Measurements from ENCODE around the gene COL8A2. TPM values are rescaled to one million over a fixed set of nuclear protein-coding genes. Genes with fewer than 3 reads are reported as not detected.

Gene COL8A2
- 2.0 and 4.5 TPM in 2 replicates for total RNA-seq

DNA sequence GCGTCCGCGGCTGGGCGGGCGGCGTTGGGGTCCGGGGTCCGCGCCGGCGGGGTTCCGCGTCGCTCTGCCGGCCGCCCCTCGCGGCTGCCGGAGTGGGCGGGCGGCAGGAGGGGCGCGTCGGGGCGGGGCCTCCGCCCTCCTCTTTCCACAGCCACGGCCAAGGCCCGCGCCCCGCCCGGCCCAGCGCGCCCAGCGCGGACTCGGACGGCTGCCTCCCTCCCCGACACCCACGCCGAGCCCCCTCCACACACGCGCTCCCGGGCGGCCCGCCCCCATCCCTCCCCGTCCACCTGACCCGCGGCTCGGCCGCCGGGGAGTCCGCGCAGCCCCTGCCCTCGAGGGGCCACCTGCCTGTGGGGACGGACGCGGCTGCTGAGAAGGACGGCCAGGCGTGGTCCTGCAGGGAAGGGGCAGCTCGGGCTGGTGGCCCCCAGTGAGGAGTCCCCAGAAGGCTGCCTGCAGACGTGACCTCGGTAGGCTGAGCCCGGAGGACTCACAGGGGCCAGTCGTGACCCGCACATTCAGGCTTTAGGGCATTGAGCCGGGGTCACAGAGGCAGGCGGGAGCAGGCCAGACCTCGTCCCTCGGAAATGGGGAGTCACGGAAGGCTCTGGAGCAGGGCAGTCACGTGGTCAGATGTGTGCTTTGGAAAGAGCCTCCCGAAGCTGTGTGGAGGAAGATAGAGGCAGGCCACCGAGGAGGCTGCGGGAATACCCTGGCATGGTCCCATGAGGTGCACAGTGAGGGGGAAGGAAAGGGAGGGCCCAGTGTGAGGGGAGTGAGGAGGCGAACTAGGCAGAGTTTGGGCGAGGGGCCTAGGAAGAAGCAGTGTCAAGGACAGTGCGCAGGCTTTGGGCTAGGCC is at the start of gene COL8A2:
TSS of gene COL8A2 (minus strand) at position 94 of the 863 bp plus-strand sequence. CDS start 24,980 bp downstream, outside the sequence.

DNA sequence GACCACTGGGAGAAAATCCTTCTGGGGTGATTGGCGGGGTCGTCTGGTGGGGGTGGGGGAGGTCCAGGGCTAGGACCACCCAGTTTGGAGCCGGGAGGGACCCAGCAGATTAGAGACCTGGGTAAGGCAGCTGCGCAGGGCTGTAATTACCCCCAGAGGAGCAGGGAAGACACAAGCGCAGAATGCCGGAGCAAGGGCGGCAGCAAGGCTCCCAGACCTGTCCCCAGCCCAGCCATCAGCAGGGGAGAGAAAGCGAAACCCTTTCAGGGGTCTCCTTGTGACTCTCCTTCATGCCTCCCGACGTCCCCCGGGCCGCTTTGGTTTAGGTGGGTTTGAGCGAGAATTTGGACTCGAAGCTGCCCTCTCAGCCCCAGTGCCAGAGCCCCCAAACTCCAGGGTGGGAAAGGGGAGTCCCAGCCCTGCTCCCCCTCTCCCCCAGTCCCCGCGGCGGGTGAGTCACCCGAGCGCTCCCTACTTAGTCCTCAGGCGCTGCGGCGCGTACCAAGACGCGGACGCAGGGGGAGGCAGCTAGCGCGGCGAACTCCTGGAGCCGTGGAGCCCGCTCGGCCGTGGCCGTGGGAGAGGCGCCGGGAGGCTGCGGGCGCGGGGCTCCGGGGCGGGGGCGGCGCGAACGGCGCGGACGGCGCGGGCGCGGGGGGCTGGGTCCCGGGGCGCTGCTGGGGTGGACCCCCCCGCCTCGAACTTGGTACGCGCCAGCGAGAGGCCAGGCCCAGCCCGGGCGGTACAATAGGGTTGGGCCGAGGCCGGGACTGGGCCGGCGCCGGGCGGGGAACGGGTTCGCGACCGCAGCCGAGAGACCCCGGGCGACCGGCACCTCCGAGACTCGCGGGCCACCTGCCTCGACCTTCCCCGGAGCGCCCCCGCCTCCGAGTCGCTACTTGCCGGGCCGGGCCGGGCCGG is 30.6 kb upstream of the COL8A2 start, which contains the start of gene MAP7D1:
TSS of gene MAP7D1 (plus strand) at position 753 of the 921 bp plus-strand sequence. CDS start 258 bp downstream, outside the sequence.

DNA sequence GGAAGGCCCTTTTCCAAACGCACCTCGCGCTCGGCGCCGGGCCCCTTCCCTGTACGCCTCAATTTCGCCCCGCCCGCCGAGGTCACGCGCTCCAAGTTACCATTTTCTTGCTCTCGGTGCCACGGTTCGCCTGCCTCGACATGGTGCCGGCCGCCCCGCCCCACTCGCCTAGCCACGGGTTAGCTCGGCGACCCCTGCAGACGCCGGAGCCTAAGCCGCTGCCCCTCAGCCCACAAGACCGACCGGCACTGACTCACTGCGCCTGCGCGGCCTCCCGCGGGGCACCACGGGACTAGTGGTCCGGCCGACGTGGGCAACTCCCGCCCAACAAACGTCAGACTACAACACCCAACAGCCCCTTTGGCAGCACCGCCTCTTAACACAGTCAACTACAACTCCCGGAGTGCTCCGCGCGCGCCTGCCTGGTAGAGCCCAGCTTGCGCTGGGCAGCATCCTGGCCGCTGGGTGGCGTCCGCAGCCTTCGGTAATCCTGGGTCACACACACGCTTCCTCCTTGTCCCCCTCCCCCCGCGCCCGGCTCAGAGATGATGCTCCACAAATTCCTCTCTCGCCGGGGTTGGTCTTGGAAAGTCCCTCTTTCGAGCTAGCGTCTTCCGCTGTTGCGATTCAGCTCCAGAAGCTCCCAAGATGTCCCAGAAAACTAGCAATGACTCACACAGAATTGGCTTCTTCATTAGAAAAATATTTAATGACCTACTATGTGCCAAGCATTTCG is 24.4 kb upstream of the COL8A2 start, which contains the start of gene TRAPPC3:
TSS of gene TRAPPC3 (minus strand) at position 250 of the 736 bp plus-strand sequence. CDS start at position 142, 108 bp downstream.

DNA sequence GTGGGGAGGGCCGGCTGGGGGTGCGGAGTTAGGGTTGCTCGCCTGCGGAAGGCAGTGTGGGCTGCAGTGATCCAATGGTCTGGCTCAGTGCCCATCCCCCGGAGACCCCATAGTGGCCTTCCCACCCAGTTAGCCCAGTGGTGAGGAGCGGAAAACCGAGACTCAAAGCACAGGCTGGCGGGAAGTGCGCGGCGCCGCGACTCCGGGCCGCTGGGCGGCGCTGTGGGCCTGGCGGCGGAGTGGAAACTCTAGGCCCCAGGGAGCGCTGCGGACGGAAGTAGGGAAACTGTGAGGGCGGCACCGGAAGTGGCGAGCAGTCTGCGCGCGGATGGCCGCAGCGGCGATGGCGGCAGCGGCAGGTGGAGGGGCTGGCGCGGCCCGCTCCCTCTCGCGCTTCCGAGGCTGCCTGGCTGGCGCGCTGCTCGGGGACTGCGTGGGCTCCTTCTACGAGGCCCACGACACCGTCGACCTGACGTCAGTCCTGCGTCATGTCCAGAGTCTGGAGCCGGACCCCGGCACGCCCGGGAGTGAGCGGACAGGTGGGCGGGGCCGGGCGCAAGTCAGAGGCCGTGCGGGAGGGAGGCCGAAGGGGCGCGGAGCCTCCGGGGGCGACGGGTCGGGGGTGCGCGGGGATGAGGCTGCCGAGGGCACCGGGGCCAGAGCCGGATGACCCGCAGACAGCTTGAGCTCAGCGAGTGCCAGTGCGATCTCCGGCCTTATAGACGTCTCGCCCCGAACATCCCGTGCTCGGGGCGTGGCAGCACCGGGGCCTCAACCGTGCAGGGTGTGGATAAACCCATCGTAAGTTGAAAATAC is 36.2 kb downstream of the COL8A2 start, which contains the start of gene ADPRS:
TSS of gene ADPRS (plus strand) at position 316 of the 816 bp plus-strand sequence. CDS start at position 329, 13 bp downstream.

DNA sequence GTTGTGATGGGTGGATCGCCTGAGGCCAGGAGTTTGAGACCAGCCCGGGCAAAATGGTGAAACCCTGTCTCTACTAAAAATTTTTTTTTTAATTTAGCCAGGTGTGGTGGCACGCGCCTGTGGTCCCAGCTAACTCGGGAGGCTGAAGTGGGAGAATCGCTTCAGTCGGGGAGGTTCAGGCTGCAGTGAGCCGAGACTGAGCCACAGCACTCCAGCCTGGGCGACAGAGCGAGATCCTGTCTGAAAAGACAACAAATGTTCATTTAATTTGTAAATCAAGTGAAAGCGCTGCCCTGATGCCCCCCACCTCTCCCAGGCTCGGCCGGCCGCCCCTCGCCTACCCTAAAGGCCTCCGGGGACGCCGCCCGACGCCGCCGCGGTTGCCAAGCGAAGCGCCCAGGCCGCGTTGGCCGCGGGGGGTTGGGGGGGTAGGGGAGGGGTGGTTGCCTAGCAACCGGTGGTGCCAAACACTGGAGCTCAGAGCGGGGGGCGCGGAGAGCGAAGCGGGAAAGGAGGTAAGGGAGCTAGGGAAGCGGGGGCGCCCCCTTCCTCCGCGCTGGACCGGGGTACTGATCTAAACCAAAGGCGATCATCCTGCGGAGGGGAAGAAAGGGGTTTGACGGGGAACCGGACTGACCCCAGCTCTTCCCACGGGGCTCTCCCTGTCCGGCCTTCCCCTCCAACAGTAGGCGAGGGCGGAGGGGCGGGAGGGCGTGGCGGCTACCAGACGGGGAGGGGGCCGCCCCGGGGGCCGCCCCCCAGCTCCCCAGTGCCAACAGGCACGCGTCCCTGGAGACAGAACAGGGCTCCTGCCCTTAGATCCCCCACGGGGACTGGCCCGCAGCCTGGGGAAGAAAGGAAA is 41.2 kb downstream of the COL8A2 start, which contains the start of gene TEKT2:
TSS of gene TEKT2 (plus strand) at position 460 of the 862 bp plus-strand sequence. CDS start 828 bp downstream, outside the sequence.

Other genes starting within 250 kb of the COL8A2 start
- 6.3 and 9.0 TPM in 2 replicates for gene AGO1, start 242.0 kb downstream of the COL8A2 start, total RNA-seq
- gene AGO3, start 194.1 kb downstream of the COL8A2 start, total RNA-seq, result 10.1 and 13.7 TPM in 2 replicates
- 0.09 and 0.14 TPM in 2 replicates for gene TEKT2, start 41.1 kb downstream of the COL8A2 start, total RNA-seq
- 20.6 and 29.3 TPM in 2 replicates for gene ADPRS, start 36.3 kb downstream of the COL8A2 start, total RNA-seq
- 65.6 and 80.9 TPM in 2 replicates for gene TRAPPC3, start 24.3 kb upstream of the COL8A2 start, total RNA-seq
- 42.5 and 58.4 TPM in 2 replicates for gene MAP7D1, start 30.9 kb upstream of the COL8A2 start, total RNA-seq
- 68.1 and 83.3 TPM in 2 replicates for gene THRAP3, start 99.2 kb upstream of the COL8A2 start, total RNA-seq
- 1.8 and 5.0 TPM in 2 replicates for gene SH3D21, start 181.1 kb upstream of the COL8A2 start, total RNA-seq
- 116 and 133 TPM in 2 replicates for gene EVA1B, start 198.4 kb upstream of the COL8A2 start, total RNA-seq

All from smooth muscle cell of bladder (primary cell).